Nephron (organoid): ENCODE results near the gene WDCP.
A peak's percentile ranks its signal among the peaks of the same experiment; 100 is the strongest.

Experiments used
- H3K27ac Mint-ChIP-seq, 3 experiments: 2 replicates each; pipeline ENCODE4 v1.8.0; 2020; ENCODE audit warnings: mixed read lengths in 3 of 3, mild to moderate bottlenecking in 2 of 3, moderate library complexity in 1 of 3
- H3K27me3 Mint-ChIP-seq: 2 replicates; pipeline ENCODE4 v1.8.0; 2021; ENCODE audit warnings: low read depth, mild to moderate bottlenecking, moderate library complexity, mixed read lengths
- H3K36me3 Mint-ChIP-seq: 2 replicates; pipeline ENCODE4 v1.8.0; 2020; ENCODE audit warnings: low read depth, mixed read lengths
- H3K4me1 Mint-ChIP-seq: 2 replicates; pipeline ENCODE4 v1.8.0; 2020; ENCODE audit warnings: mixed read lengths
- H3K4me3 Mint-ChIP-seq, 3 experiments: 2 replicates each; pipeline ENCODE4 v1.8.0; 2020; ENCODE audit warnings: mild to moderate bottlenecking in 3 of 3, mixed read lengths in 3 of 3, moderate library complexity in 2 of 3
- H3K9me3 Mint-ChIP-seq: 2 replicates; pipeline ENCODE4 v1.8.0; 2020; ENCODE audit warnings: mixed read lengths
- TF ChIP-seq, protein P1 (sequence below), 3 experiments: fragments of 200-600 bp; sonication (generic); IDR thresholded peaks; one replicate each; pipeline ENCODE4 v1.5.0; 2021; ENCODE audit warnings: antibody characterized with exemption in 3 of 3; ENCODE audit not compliant: unreplicated experiment in 3 of 3

WDCP gene

DNA sequence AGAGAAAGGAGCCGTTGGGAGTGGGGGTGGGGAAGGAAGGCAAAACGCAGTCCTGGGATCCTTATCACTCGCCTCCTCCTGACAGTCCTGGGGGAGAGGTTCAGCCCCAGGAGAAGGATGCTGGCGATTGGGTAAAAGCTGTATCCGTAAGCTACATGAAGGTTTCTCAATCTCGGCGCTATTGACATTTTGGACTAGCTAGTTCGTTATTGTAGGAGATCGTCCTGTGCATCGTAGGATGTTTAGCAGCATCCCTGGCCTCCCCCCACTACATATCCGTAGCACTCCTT, 38.0 kb upstream of the WDCP start:
- Mint-ChIP-seq H3K27me3 (no peaks in the 10 kb centered on the region), H3K4me3 (peak overlapping the region; percentile 90 to 96 (median 93)), H3K36me3 (peaks cover 37% of the 10 kb centered on the region), H3K9me3 (no peaks in the 10 kb centered on the region), H3K4me1 (peaks cover 35% of the 10 kb centered on the region), H3K27ac (peak overlapping the region; percentile 98 to 99 (median 99))
- TF ChIP-seq, protein P1, sequence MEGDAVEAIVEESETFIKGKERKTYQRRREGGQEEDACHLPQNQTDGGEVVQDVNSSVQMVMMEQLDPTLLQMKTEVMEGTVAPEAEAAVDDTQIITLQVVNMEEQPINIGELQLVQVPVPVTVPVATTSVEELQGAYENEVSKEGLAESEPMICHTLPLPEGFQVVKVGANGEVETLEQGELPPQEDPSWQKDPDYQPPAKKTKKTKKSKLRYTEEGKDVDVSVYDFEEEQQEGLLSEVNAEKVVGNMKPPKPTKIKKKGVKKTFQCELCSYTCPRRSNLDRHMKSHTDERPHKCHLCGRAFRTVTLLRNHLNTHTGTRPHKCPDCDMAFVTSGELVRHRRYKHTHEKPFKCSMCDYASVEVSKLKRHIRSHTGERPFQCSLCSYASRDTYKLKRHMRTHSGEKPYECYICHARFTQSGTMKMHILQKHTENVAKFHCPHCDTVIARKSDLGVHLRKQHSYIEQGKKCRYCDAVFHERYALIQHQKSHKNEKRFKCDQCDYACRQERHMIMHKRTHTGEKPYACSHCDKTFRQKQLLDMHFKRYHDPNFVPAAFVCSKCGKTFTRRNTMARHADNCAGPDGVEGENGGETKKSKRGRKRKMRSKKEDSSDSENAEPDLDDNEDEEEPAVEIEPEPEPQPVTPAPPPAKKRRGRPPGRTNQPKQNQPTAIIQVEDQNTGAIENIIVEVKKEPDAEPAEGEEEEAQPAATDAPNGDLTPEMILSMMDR (IDR thresholded peaks at IDR 0.05; ENCODE audit: unreplicated experiment in 3 of 3), result no peak

DNA sequence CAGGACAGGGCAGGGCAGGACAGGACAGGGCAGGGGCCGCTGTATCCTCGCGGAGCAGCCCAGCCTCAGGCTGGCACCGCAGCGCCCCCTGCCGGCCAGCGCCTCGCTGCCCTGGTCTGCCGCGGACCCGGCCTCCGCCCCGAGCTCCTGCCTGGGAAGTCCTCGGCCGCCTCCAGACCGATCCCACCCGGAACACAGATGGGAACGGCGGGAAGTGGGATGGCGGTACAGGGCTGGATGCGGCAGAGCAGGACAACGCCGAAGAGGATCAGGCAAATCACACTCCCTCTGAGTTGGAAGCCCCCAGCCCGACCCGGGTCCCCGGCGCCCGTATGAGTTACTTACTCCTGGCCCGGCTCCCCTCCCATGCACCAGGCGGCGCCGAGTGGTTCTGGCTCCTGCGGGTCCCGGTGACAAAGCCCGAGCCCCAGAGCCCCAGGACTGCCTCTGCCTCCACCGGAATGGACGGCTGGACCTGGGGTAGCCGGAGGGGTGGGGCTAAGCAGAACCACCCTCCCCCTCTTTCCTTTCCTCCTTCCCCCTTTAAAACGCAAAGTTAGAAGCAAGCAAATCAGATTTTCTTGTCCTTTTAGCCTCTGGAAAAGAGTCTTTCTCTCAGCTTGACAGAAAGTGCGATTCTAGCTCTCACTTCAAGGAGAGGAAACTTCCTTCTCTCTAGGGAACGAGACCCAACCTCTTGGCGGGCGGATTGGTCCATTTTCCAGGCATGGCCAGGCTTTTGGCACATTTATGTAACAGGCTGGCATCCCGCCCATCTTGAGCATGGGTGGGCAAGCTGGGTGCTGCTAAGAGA, 37.4 kb upstream of the WDCP start, which contains the start of gene TP53I3:
TSS of gene TP53I3 (minus strand) at position 449 of the 814 bp plus-strand sequence. CDS start 508 bp downstream, outside the sequence.
- TF ChIP-seq, protein P1 (IDR thresholded peaks at IDR 0.05; ENCODE audit: unreplicated experiment in 3 of 3), result peak; percentile 99
- Mint-ChIP-seq H3K27ac (peak within 1 kb of the TSS; percentile 98 to 99 (median 99)), H3K4me1 (peaks cover 35% of the 10 kb centered on the region), H3K36me3 (peaks cover 42% of the 10 kb centered on the region), H3K9me3 (no peaks in the 10 kb centered on the region), H3K27me3 (no peaks in the 10 kb centered on the region), H3K4me3 (peak within 1 kb of the TSS; percentile 90 to 96 (median 93))

DNA sequence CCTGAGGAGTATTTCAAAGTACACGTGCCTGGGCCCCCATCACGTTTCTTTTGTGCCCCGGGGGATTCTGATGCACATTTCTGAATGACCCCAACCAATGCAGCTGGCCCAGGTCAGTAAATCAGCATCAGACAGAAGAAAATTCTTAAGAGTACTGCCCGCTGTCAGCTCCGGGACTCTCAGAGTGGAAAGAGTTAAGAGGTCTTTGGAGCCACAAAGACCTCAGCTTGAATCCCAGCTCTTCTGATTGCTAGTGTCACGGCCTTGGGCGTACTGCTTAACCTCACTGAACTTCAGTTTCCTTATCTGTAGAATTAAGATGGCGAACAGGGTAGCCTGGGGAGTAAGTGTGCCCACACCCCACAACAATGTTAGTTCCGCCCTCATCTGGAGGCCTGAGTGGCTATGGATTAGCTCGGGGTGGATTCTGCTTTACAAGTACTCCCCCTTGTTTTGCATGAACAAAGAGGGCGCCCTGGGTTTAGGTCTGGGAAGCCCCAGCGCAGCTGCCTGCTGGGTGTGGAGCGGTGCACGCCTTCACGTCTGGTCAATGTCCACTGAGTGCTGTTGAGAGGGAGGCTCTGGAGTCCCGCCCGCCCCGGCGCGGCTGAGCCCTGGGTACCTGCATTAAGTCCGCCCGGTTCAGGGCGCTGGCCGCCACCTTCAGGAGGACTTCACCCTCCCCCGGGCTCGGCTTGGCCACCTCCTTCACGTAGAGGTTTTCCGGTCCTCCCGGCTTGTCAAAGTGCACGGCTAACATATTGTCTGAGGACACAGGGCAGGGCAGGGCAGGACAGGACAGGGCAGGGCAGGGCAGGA, 36.6 kb upstream of the WDCP start:
- Mint-ChIP-seq H3K27ac (peak overlapping the region; percentile 98 to 99 (median 99)), H3K9me3 (no peaks in the 10 kb centered on the region), H3K4me1 (peaks cover 35% of the 10 kb centered on the region), H3K36me3 (peaks cover 39% of the 10 kb centered on the region), H3K4me3 (peak overlapping the region; percentile 90 to 96 (median 93)), H3K27me3 (no peaks in the 10 kb centered on the region)
- TF ChIP-seq, protein P1 (IDR thresholded peaks at IDR 0.05; ENCODE audit: unreplicated experiment in 3 of 3), result no peak

DNA sequence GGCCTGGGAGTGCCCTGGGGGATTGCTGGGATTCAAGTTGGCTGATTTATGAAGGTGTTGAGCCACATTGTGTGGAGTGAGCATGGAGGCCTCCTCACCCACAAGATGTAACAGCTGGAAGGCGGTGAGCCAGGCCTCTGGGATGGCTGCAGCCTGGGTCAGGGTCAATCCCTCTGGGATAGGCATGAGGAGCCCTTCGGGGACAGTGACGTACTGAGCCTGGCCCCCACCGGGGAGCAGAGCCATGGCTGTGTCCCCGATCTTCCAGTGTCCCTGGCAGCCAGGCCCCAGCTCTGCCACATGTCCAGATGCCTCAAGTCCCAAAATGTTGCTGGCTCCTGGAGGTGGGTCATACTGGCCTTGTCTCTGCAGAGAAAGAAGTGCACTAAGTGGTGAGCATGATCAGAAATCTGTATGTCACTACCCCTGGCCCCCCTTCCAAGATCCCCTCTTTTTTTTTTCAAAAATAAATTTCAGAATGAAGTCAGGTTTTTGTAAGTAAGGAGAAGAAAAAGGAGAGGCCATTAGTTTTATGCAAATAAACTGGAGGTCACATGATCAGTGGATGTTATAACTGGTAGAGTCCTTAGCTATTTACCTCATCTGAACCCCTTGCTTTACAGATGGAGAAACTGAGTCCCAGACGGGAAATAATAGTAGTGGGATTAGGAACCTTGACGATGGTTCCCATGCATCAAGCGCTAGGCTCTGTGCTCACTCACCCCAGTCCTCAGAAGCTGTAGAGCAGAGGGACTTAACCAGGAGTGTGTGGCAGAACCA, 35.8 kb upstream of the WDCP start:
- no peaks in the 10 kb centered on the region for H3K9me3 Mint-ChIP-seq
- TF ChIP-seq, protein P1 (IDR thresholded peaks at IDR 0.05; ENCODE audit: unreplicated experiment in 3 of 3), result no peak
- H3K4me1 Mint-ChIP-seq, result peaks cover 37% of the 10 kb centered on the region
- peaks cover 36% of the 10 kb centered on the region for H3K36me3 Mint-ChIP-seq
- peak overlapping the region; percentile 90 to 96 (median 93) for H3K4me3 Mint-ChIP-seq
- H3K27me3 Mint-ChIP-seq, result peaks cover 3% of the 10 kb centered on the region
- peak overlapping the region; percentile 98 to 99 (median 99) for H3K27ac Mint-ChIP-seq

DNA sequence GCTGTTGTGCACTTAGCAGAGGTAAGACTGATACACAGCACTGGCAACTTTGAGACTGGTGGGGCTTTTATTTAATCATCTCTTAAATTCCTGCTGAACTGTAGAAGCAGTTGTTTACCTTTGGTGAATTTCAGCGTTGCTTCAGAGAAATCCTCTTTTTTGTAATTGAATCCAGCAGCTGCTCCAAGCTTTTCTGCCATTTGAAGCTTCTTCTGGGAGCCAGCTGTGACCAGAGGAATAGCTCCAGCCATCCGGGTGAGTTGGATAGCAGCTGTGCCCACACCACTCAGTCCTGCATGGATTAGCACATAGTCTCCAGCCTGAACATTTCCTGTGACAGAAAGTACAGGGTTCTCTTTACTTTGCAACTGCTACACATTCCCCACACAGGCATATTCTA, 33.5 kb upstream of the WDCP start:
- Mint-ChIP-seq H3K9me3 (no peaks in the 10 kb centered on the region), H3K27ac (peak overlapping the region; percentile 79 to 92 (median 86)), H3K27me3 (peaks cover 4% of the 10 kb centered on the region), H3K4me1 (peaks cover 51% of the 10 kb centered on the region), H3K36me3 (peaks cover 36% of the 10 kb centered on the region), H3K4me3 (peak overlapping the region in 2 of 3 experiments; percentile 37 to 71)
- TF ChIP-seq, protein P1 (IDR thresholded peaks at IDR 0.05; ENCODE audit: unreplicated experiment in 3 of 3), result no peak
